Panc1 (cell line): ENCODE data around the gene SCO2.

Source experiments
- POLR2AphosphoS5 ChIP-seq: IDR thresholded peaks from 2 replicates; pipeline ENCODE4 v1.6.1; 2012; ENCODE audit warnings: mild to moderate bottlenecking, low read depth, low read length, moderate library complexity
- TF ChIP-seq, protein P1 (sequence below): fragments of 450-650 bp; IDR thresholded peaks from 2 replicates; pipeline ENCODE4 v1.5.1; 2017; ENCODE audit warnings: mild to moderate bottlenecking

DNA sequence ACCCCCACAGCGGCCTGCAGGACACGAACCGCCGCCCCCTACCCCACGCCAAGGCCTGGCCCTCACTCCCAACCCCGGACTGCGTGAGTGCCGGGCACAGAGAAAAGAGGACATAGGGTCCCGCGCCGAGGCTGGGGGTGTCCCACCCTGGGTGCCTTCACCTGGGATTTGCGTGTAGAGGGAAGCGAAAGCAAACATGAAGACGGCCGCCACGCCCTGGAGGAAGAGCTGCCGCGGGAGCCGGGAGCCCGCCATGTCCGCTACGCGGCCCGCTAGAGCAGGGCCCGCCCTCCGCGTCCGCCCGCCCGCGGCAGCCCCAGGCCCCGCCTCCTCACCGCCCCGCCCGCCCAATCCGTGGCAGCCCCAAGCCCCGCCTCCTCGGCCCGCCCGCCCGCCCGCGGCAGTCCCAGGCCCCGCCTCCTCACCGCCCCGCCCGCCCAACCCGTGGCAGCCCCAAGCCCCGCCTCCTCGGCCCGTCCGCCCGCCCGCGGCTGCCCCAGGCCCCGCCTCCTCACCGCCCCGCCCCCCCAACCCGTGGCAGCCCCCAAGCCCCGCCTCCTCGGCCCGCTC, 17.9 kb downstream of the SCO2 start, which contains the start of gene LMF2:
- no peak for TF ChIP-seq POLR2AphosphoS5
- TF ChIP-seq, protein P1, sequence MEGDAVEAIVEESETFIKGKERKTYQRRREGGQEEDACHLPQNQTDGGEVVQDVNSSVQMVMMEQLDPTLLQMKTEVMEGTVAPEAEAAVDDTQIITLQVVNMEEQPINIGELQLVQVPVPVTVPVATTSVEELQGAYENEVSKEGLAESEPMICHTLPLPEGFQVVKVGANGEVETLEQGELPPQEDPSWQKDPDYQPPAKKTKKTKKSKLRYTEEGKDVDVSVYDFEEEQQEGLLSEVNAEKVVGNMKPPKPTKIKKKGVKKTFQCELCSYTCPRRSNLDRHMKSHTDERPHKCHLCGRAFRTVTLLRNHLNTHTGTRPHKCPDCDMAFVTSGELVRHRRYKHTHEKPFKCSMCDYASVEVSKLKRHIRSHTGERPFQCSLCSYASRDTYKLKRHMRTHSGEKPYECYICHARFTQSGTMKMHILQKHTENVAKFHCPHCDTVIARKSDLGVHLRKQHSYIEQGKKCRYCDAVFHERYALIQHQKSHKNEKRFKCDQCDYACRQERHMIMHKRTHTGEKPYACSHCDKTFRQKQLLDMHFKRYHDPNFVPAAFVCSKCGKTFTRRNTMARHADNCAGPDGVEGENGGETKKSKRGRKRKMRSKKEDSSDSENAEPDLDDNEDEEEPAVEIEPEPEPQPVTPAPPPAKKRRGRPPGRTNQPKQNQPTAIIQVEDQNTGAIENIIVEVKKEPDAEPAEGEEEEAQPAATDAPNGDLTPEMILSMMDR = no peak
